Measurements from ENCODE around the gene CERS6.

Gene CERS6

GRCh38 chr2:168691221-168691620, 235.1 kb downstream of the CERS6 start:
- H3K9me3 ChIP-seq (ENCODE audit: low read length) = no peaks in the 10 kb centered on the region
- H3K9ac ChIP-seq (ENCODE audit: low read length) = no peak overlapping the region
- H3K36me3 ChIP-seq (ENCODE audit: insufficient read depth, low read length) = no peaks in the 10 kb centered on the region
- no peak overlapping the region for H3K27ac ChIP-seq (ENCODE audit: low read depth, low read length)
- no peaks in the 10 kb centered on the region for H3K4me1 ChIP-seq (ENCODE audit: insufficient read depth, low read length)
- no peaks in the 10 kb centered on the region for H3K27me3 ChIP-seq (ENCODE audit: control insufficient read depth in 1 of 2, insufficient read depth in 2 of 2, low read length in 2 of 2)
- no peak overlapping the region for H3K4me3 ChIP-seq (ENCODE audit: low read depth in 1 of 2, low read length in 2 of 2)

GRCh38 chr2:168692132-168692744, 236.2 kb downstream of the CERS6 start:
- no peaks in the 10 kb centered on the region for H3K4me1 ChIP-seq (ENCODE audit: insufficient read depth, low read length)
- H3K27ac ChIP-seq (ENCODE audit: low read depth, low read length) = no peak overlapping the region
- H3K36me3 ChIP-seq (ENCODE audit: insufficient read depth, low read length) = no peaks in the 10 kb centered on the region
- no peak overlapping the region for H3K9ac ChIP-seq (ENCODE audit: low read length)
- no peaks in the 10 kb centered on the region for H3K27me3 ChIP-seq (ENCODE audit: control insufficient read depth in 1 of 2, insufficient read depth in 2 of 2, low read length in 2 of 2)
- H3K9me3 ChIP-seq (ENCODE audit: low read length) = no peaks in the 10 kb centered on the region
- H3K4me3 ChIP-seq (ENCODE audit: low read depth in 1 of 2, low read length in 2 of 2) = no peak overlapping the region

- Histone ChIP-seq H3K9ac (ENCODE audit: low read length) (no peak overlapping the region), H3K9me3 (ENCODE audit: low read length) (no peaks in the 10 kb centered on the region), H3K36me3 (ENCODE audit: insufficient read depth, low read length) (no peaks in the 10 kb centered on the region), H3K4me3 (ENCODE audit: low read depth in 1 of 2, low read length in 2 of 2) (no peak overlapping the region), H3K4me1 (ENCODE audit: insufficient read depth, low read length) (peaks cover 5% of the 10 kb centered on the region), H3K27ac (ENCODE audit: low read depth, low read length) (no peak overlapping the region), H3K27me3 (ENCODE audit: control insufficient read depth in 1 of 2, insufficient read depth in 2 of 2, low read length in 2 of 2) (no peaks in the 10 kb centered on the region)
These were observed 238.1 kb downstream of the CERS6 start for GRCh38 chr2:168694173-168694572.

GRCh38 chr2:168694866-168695265, 238.8 kb downstream of the CERS6 start:
- Histone ChIP-seq H3K4me3 (ENCODE audit: low read depth in 1 of 2, low read length in 2 of 2) (no peak overlapping the region), H3K9me3 (ENCODE audit: low read length) (no peaks in the 10 kb centered on the region), H3K36me3 (ENCODE audit: insufficient read depth, low read length) (no peaks in the 10 kb centered on the region), H3K27me3 (ENCODE audit: control insufficient read depth in 1 of 2, insufficient read depth in 2 of 2, low read length in 2 of 2) (no peaks in the 10 kb centered on the region), H3K9ac (ENCODE audit: low read length) (no peak overlapping the region), H3K4me1 (ENCODE audit: insufficient read depth, low read length) (peaks cover 12% of the 10 kb centered on the region), H3K27ac (ENCODE audit: low read depth, low read length) (no peak overlapping the region)

- Histone ChIP-seq H3K4me3 (ENCODE audit: low read depth in 1 of 2, low read length in 2 of 2) (no peak overlapping the region), H3K27ac (ENCODE audit: low read depth, low read length) (no peak overlapping the region), H3K9ac (ENCODE audit: low read length) (no peak overlapping the region), H3K27me3 (ENCODE audit: control insufficient read depth in 1 of 2, insufficient read depth in 2 of 2, low read length in 2 of 2) (no peaks in the 10 kb centered on the region), H3K4me1 (ENCODE audit: insufficient read depth, low read length) (peaks cover 22% of the 10 kb centered on the region), H3K36me3 (ENCODE audit: insufficient read depth, low read length) (no peaks in the 10 kb centered on the region), H3K9me3 (ENCODE audit: low read length) (no peaks in the 10 kb centered on the region)
These were observed 241.6 kb downstream of the CERS6 start for GRCh38 chr2:168697668-168698121.

- Histone ChIP-seq H3K9ac (ENCODE audit: low read length) (no peak overlapping the region), H3K27ac (ENCODE audit: low read depth, low read length) (peak overlapping the region; percentile 45), H3K4me1 (ENCODE audit: insufficient read depth, low read length) (peaks cover 22% of the 10 kb centered on the region), H3K27me3 (ENCODE audit: control insufficient read depth in 1 of 2, insufficient read depth in 2 of 2, low read length in 2 of 2) (no peaks in the 10 kb centered on the region), H3K9me3 (ENCODE audit: low read length) (no peaks in the 10 kb centered on the region), H3K4me3 (ENCODE audit: low read depth in 1 of 2, low read length in 2 of 2) (no peak overlapping the region), H3K36me3 (ENCODE audit: insufficient read depth, low read length) (no peaks in the 10 kb centered on the region)
These were observed 242.9 kb downstream of the CERS6 start for GRCh38 chr2:168698969-168699368.

- Histone ChIP-seq H3K36me3 (ENCODE audit: insufficient read depth, low read length) (no peaks in the 10 kb centered on the region), H3K27me3 (ENCODE audit: control insufficient read depth in 1 of 2, insufficient read depth in 2 of 2, low read length in 2 of 2) (no peaks in the 10 kb centered on the region), H3K4me3 (ENCODE audit: low read depth in 1 of 2, low read length in 2 of 2) (no peak overlapping the region), H3K9me3 (ENCODE audit: low read length) (no peaks in the 10 kb centered on the region), H3K27ac (ENCODE audit: low read depth, low read length) (peak overlapping the region; percentile 45), H3K4me1 (ENCODE audit: insufficient read depth, low read length) (peaks cover 22% of the 10 kb centered on the region), H3K9ac (ENCODE audit: low read length) (no peak overlapping the region)
These were observed 243.9 kb downstream of the CERS6 start for GRCh38 chr2:168699844-168700417.

- Histone ChIP-seq H3K36me3 (ENCODE audit: insufficient read depth, low read length) (no peaks in the 10 kb centered on the region), H3K4me1 (ENCODE audit: insufficient read depth, low read length) (peaks cover 22% of the 10 kb centered on the region), H3K9ac (ENCODE audit: low read length) (no peak overlapping the region), H3K27ac (ENCODE audit: low read depth, low read length) (no peak overlapping the region), H3K9me3 (ENCODE audit: low read length) (no peaks in the 10 kb centered on the region), H3K27me3 (ENCODE audit: control insufficient read depth in 1 of 2, insufficient read depth in 2 of 2, low read length in 2 of 2) (no peaks in the 10 kb centered on the region), H3K4me3 (ENCODE audit: low read depth in 1 of 2, low read length in 2 of 2) (no peak overlapping the region)
These were observed 244.7 kb downstream of the CERS6 start for GRCh38 chr2:168700615-168701245.

GRCh38 chr2:168702579-168702978, 246.5 kb downstream of the CERS6 start:
- peaks cover 26% of the 10 kb centered on the region for H3K4me1 ChIP-seq (ENCODE audit: insufficient read depth, low read length)
- H3K9me3 ChIP-seq (ENCODE audit: low read length) = no peaks in the 10 kb centered on the region
- no peak overlapping the region for H3K9ac ChIP-seq (ENCODE audit: low read length)

GRCh38 chr2:168703926-168704325, 247.9 kb downstream of the CERS6 start:
- Histone ChIP-seq H3K9ac (ENCODE audit: low read length) (no peak overlapping the region), H3K4me3 (ENCODE audit: low read depth in 1 of 2, low read length in 2 of 2) (no peak overlapping the region), H3K27ac (ENCODE audit: low read depth, low read length) (no peak overlapping the region), H3K4me1 (ENCODE audit: insufficient read depth, low read length) (peaks cover 23% of the 10 kb centered on the region), H3K27me3 (ENCODE audit: control insufficient read depth in 1 of 2, insufficient read depth in 2 of 2, low read length in 2 of 2) (no peaks in the 10 kb centered on the region), H3K9me3 (ENCODE audit: low read length) (no peaks in the 10 kb centered on the region), H3K36me3 (ENCODE audit: insufficient read depth, low read length) (no peaks in the 10 kb centered on the region)

More at GRCh38 chr2:168702579-168702978, 246.5 kb downstream of the CERS6 start:
- H3K27ac ChIP-seq (ENCODE audit: low read depth, low read length) = no peak overlapping the region
- H3K4me3 ChIP-seq (ENCODE audit: low read depth in 1 of 2, low read length in 2 of 2) = no peak overlapping the region
- no peaks in the 10 kb centered on the region for H3K27me3 ChIP-seq (ENCODE audit: control insufficient read depth in 1 of 2, insufficient read depth in 2 of 2, low read length in 2 of 2)
- H3K36me3 ChIP-seq (ENCODE audit: insufficient read depth, low read length) = no peaks in the 10 kb centered on the region

GRCh38 chr2:168705534-168706470, 249.7 kb downstream of the CERS6 start:
- no peak overlapping the region for H3K27ac ChIP-seq (ENCODE audit: low read depth, low read length)
- no peaks in the 10 kb centered on the region for H3K36me3 ChIP-seq (ENCODE audit: insufficient read depth, low read length)
- no peaks in the 10 kb centered on the region for H3K27me3 ChIP-seq (ENCODE audit: control insufficient read depth in 1 of 2, insufficient read depth in 2 of 2, low read length in 2 of 2)
- no peaks in the 10 kb centered on the region for H3K9me3 ChIP-seq (ENCODE audit: low read length)
- H3K9ac ChIP-seq (ENCODE audit: low read length) = no peak overlapping the region
- peaks cover 4% of the 10 kb centered on the region for H3K4me1 ChIP-seq (ENCODE audit: insufficient read depth, low read length)
- no peak overlapping the region for H3K4me3 ChIP-seq (ENCODE audit: low read depth in 1 of 2, low read length in 2 of 2)

All from muscle layer of colon (tissue), 2 donors.